WERI-Rb-1 (cell line): ENCODE measurements around the gene CDC6.

Source experiments
- DNase-seq: peaks from one replicate; pipeline ENCODE4 v3.0.0-alpha.2; 2020
- H3K27ac ChIP-seq: fragments of 250-450 bp; sonication (Bioruptor Pico); 2 replicates; pipeline ENCODE4 v1.5.1; 2020; ENCODE audit warnings: mild to moderate bottlenecking, moderate library complexity
- H3K27me3 ChIP-seq: fragments of 250-450 bp; sonication (Bioruptor Pico); 2 replicates; pipeline ENCODE4 v1.5.1; 2021; ENCODE audit warnings: mild to moderate bottlenecking, low read depth, moderate library complexity; ENCODE audit not compliant: insufficient read depth, severe bottlenecking
- H3K36me3 ChIP-seq: fragments of 250-450 bp; sonication (Bioruptor Pico); 2 replicates; pipeline ENCODE4 v1.5.1; 2020; ENCODE audit warnings: mild to moderate bottlenecking, moderate library complexity
- H3K4me3 ChIP-seq: 2 replicates; pipeline ENCODE4 v1.5.1; 2011; ENCODE audit warnings: low read depth, mild to moderate bottlenecking, control low read depth, low read length
- H3K9me3 ChIP-seq: fragments of 250-450 bp; sonication (Bioruptor Pico); 2 replicates; pipeline ENCODE4 v1.5.1; 2021; ENCODE audit warnings: mild to moderate bottlenecking, moderate library complexity; ENCODE audit not compliant: severe bottlenecking
- CTCF ChIP-seq: IDR thresholded peaks from 2 replicates; pipeline ENCODE4 v1.5.1; 2011; ENCODE audit warnings: low read depth, mild to moderate bottlenecking, control low read depth, inconsistent platforms, low read length

The CDC6 gene

GRCh38 chr17:40352237-40352778 is 64.6 kb downstream of the CDC6 start:
- H3K27ac ChIP-seq: peak overlapping the region; percentile 84
- DNase-seq: no peak
- H3K9me3 ChIP-seq: no peaks in the 10 kb centered on the region
- no peaks in the 10 kb centered on the region for H3K27me3 ChIP-seq
- H3K4me3 ChIP-seq: no peak overlapping the region
- H3K36me3 ChIP-seq: peaks cover 68% of the 10 kb centered on the region
- TF ChIP-seq CTCF: no peak

GRCh38 chr17:40352779-40353394 is 65.2 kb downstream of the CDC6 start:
- Histone ChIP-seq H3K27me3 (no peaks in the 10 kb centered on the region), H3K4me3 (no peak overlapping the region), H3K36me3 (peaks cover 68% of the 10 kb centered on the region), H3K9me3 (no peaks in the 10 kb centered on the region), H3K27ac (no peak overlapping the region)
- no peak for TF ChIP-seq CTCF
- DNase-seq: no peak
